Left lung (tissue), 10 donors: ENCODE results near the gene PIH1D1. TPM values are rescaled to one million over a fixed set of nuclear protein-coding genes. Genes with fewer than 3 reads are reported as not detected.
"Not testable (repeated sequence)": the region's sequence is repeated elsewhere in the genome, so short reads cannot be mapped to it uniquely, and the experiment has no call there.

Experiments used
- ATAC-seq: fragments of 200-7000 bp; cut with Tn5 transposase; one replicate; pipeline ENCODE4 v1.9.1; 2020; ENCODE audit warnings: moderate library complexity
- DNase-seq, 4 donors: peaks; one replicate each; pipeline ENCODE4 v3.0.0-alpha.2; 2013 to 2020
- H3K27ac ChIP-seq, 2 donors: fragments of 200-600 bp; sonication (generic) in 1 of 2; one replicate each; pipeline versions ENCODE4 v1.5.0 to v1.8.0; 2020 to 2021
- H3K27me3 ChIP-seq, 2 donors: fragments of 200-600 bp; sonication (generic) in 1 of 2; one replicate each; pipeline versions ENCODE4 v1.5.0 to v1.8.0; 2020 to 2021
- H3K36me3 ChIP-seq, 2 donors: fragments of 200-600 bp; sonication (generic) in 1 of 2; one replicate each; pipeline versions ENCODE4 v1.5.0 to v1.8.0; 2020 to 2021
- H3K4me1 ChIP-seq, 2 donors: fragments of 200-600 bp; one replicate each; pipeline ENCODE4 v1.8.0; 2021
- H3K4me3 ChIP-seq, 2 donors: fragments of 200-600 bp; sonication (generic) in 1 of 2; one replicate each; pipeline versions ENCODE4 v1.5.0 to v1.8.0; 2020 to 2021; ENCODE audit warnings: mild to moderate bottlenecking in 1 of 2
- H3K9me3 ChIP-seq, 2 donors: fragments of 200-600 bp; sonication (generic) in 1 of 2; one replicate each; pipeline versions ENCODE4 v1.5.0 to v1.8.0; 2020 to 2021
- CTCF ChIP-seq, 2 donors: fragments of 200-600 bp; sonication (generic) in 1 of 2; IDR thresholded peaks; one replicate each; pipeline versions ENCODE4 v1.5.0 to v1.8.0; 2021; ENCODE audit warnings: antibody characterized with exemption in 2 of 2
- intact Hi-C, 2 donors: fragments of 100-400 bp; cut with DNase I; formaldehyde crosslinking; loops; one replicate each; pipeline versions ENCODE4 v1.11.2 to v1.14.2; 2022
- polyA plus RNA-seq, 6 donors: library from polyadenylated mRNA; unstranded; fragments of 120-200 nt; gene quantifications; one replicate each; pipeline ENCODE4 v1.2.1, GENCODE V29; 2013; ENCODE audit not compliant: insufficient read length in 6 of 6
- total RNA-seq, 2 donors: library from RNA; stranded (reverse); fragmentation: NEBNext Ultra II Directional; extraction: Animal tissue kit (Norgen Biotek cat#: 25700); gene quantifications; one replicate each; pipeline ENCODE4 v1.2.1, GENCODE V29; 2021
- donor health status: DM: no; HTN: yes; CAD: no.
- donor health status: DM: no; HTN: no; CAD: no.

Gene PIH1D1
- total and polyA plus RNA-seq, 8 donors, result 54.4 to 93.2 (median 78.5) TPM

- no peak overlapping the region for H3K27ac ChIP-seq
- peaks cover 0 to 23% of the 10 kb centered on the region in 2 donors for H3K4me1 ChIP-seq
- intact Hi-C loops, result no loop called here
- H3K27me3 ChIP-seq, result no peaks in the 10 kb centered on the region
- no peaks in the 10 kb centered on the region for H3K9me3 ChIP-seq
- DNase-seq (no peak), ATAC-seq (no peak)
- peaks cover 0 to under 1% of the 10 kb centered on the region in 2 donors for H3K36me3 ChIP-seq
- peak overlapping the region in 1 of 2 donors; percentile 58 for H3K4me3 ChIP-seq
- TF ChIP-seq CTCF (IDR thresholded peaks at IDR 0.05), result no peak
Observed at GRCh38 chr19:49475191-49475917, 23.7 kb upstream of the PIH1D1 start.

GRCh38 chr19:49474542-49474924 is 22.9 kb upstream of the PIH1D1 start:
- Histone ChIP-seq H3K27ac (peak overlapping the region; percentile 65 to 83), H3K9me3 (no peaks in the 10 kb centered on the region), H3K4me1 (peaks cover 0 to 28% of the 10 kb centered on the region in 2 donors), H3K4me3 (peak overlapping the region; percentile 55 to 58), H3K36me3 (peaks cover 0 to 9% of the 10 kb centered on the region in 2 donors), H3K27me3 (no peaks in the 10 kb centered on the region)
- no peak for TF ChIP-seq CTCF (IDR thresholded peaks at IDR 0.05)
- no peak for DNase-seq
- intact Hi-C loops, result no loop called here
- no peak for ATAC-seq

DNA sequence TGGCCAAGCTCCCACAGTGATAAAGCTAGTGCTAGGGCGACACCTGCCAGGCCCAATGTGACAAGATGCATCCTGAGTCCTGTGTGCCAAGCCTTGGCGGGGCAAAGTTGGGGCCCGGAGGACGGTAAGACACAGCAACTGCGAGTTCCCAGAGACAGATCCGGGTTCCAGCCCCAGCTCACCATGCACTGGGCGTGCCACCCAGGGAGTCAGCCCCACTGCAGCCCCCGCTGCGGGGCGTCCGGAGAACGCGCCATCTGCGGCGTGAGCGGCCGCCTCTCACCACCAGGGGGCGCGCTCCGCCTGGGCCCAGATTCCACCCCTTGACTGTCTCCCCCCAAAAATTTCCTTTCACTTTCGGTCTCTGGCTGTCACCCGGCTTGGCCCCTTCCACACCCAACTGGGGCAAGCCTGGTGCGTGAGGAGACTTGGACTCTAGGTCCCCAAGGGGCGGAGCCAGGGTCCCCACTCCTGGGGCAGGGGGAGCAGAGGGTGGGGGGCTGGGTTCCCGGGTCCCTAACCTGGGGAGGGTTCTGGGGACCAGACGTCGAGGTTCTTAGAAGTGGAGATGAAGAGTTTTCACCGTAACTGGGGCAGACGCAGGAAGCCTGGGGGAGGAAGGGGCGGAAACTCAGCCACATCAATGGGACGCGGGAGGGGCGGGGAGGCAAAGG is 22.4 kb upstream of the PIH1D1 start, which contains the start of gene FLT3LG:
Gene FLT3LG (plus strand): TSS at position 348 of the 674 bp plus-strand sequence. CDS start 425 bp downstream, outside the sequence.
- Histone ChIP-seq H3K4me1 (peaks cover 0 to 33% of the 10 kb centered on the region in 2 donors), H3K27me3 (no peaks in the 10 kb centered on the region), H3K36me3 (peaks cover 0 to 14% of the 10 kb centered on the region in 2 donors), H3K4me3 (peak within 1 kb of the TSS; percentile 55 to 58), H3K27ac (peak within 1 kb of the TSS; percentile 65 to 83), H3K9me3 (no peaks in the 10 kb centered on the region)
- DNase-seq, result peak; percentile 73 to 94 (median 80)
- peak; percentile 87 for ATAC-seq
- intact Hi-C loops, result no loop called here
- peak; percentile 97 to 99 for TF ChIP-seq CTCF (IDR thresholded peaks at IDR 0.05)

GRCh38 chr19:49473501-49473867 is 21.9 kb upstream of the PIH1D1 start:
- Histone ChIP-seq H3K27ac (peak overlapping the region in 1 of 2 donors; percentile 83), H3K4me3 (peak overlapping the region; percentile 55 to 58), H3K4me1 (peaks cover 0 to 33% of the 10 kb centered on the region in 2 donors), H3K36me3 (peaks cover 0 to 19% of the 10 kb centered on the region in 2 donors)
- H3K9me3 ChIP-seq, DNase-seq, intact Hi-C loops, ATAC-seq, H3K27me3 ChIP-seq: not testable (repeated sequence)

GRCh38 chr19:49472936-49473335 is 21.3 kb upstream of the PIH1D1 start:
- TF ChIP-seq CTCF (IDR thresholded peaks at IDR 0.05), result no peak
- Histone ChIP-seq H3K9me3 (no peaks in the 10 kb centered on the region), H3K36me3 (peaks cover 0 to 23% of the 10 kb centered on the region in 2 donors), H3K27me3 (no peaks in the 10 kb centered on the region), H3K27ac (peak overlapping the region in 1 of 2 donors; percentile 13), H3K4me3 (no peak overlapping the region), H3K4me1 (peaks cover 0 to 30% of the 10 kb centered on the region in 2 donors)
- intact Hi-C loops, result no loop called here
- ATAC-seq (no peak), DNase-seq (no peak)
